Left cardiac atrium (tissue), 4 donors: ENCODE data around the gene SHC4. TPM values are rescaled to one million over a fixed set of nuclear protein-coding genes. Genes with fewer than 3 reads are reported as not detected.
"Not testable (repeated sequence)": the region's sequence is repeated elsewhere in the genome, so short reads cannot be mapped to it uniquely, and the experiment has no call there.

ENCODE experiments used
- ATAC-seq, 2 donors: fragments of 200-7000 bp; cut with Tn5 transposase; one replicate each; pipeline ENCODE4 v1.9.1; 2020; ENCODE audit warnings: mild to moderate bottlenecking in 2 of 2, moderate library complexity in 2 of 2
- DNase-seq: peaks from one replicate; pipeline ENCODE4 v3.0.0-alpha.2; 2020
- intact Hi-C, 2 donors: fragments of 100-400 bp; cut with DNase I; formaldehyde crosslinking; loops; one replicate each; pipeline versions ENCODE4 v1.14.1 to v1.15.1; 2022 to 2023
- total RNA-seq, 2 donors: library from RNA; stranded (reverse); fragmentation: NEBNext Ultra II Directional; extraction: Animal tissue kit (Norgen Biotek cat#: 25700); gene quantifications; one replicate each; pipeline ENCODE4 v1.2.1, GENCODE V29; 2021
- donor health status: DM: no; HTN: yes; CAD: no.
- donor health status: DM: no; HTN: yes; CAD: no; lungs with severe emphysema.
- donor health status: DM: yes; HTN: yes; CAD: no.
- donor health status: Dilated cardiomyopathy.

SHC4 gene
- total RNA-seq, 2 donors from 2014 or later, result 1.8 TPM

GRCh38 chr15:48936666-48937065 lies 27.1 kb downstream of the SHC4 start:
- intact Hi-C loops, result no loop called here
- ATAC-seq (peak in 1 of 2 donors; percentile 47), DNase-seq (no peak)

- DNase-seq (no peak), ATAC-seq (no peak)
- intact Hi-C loops, result no loop called here
Observed at GRCh38 chr15:48935236-48935635, 28.5 kb downstream of the SHC4 start.

- intact Hi-C loops, result no loop called here
- ATAC-seq, result no peak
- no peak for DNase-seq
Observed at GRCh38 chr15:48930735-48931134, 33.0 kb downstream of the SHC4 start.

- ATAC-seq, result no peak
- DNase-seq, result no peak
- intact Hi-C loops, result no loop called here
Observed at GRCh38 chr15:48929661-48930060, 34.1 kb downstream of the SHC4 start.

- intact Hi-C loops, result no loop called here
- ATAC-seq (no peak), DNase-seq (no peak)
Observed at GRCh38 chr15:48928877-48929538, 34.7 kb downstream of the SHC4 start.

GRCh38 chr15:48925714-48926223 lies 38.0 kb downstream of the SHC4 start:
- intact Hi-C loops, result no loop called here
- ATAC-seq, result peak; percentile 47 to 91
- no peak for DNase-seq

GRCh38 chr15:48924528-48925393 lies 39.0 kb downstream of the SHC4 start:
- DNase-seq (no peak), ATAC-seq (peak; percentile 21 to 41)
- intact Hi-C loops, result no loop called here

- ATAC-seq (no peak), DNase-seq (no peak)
- intact Hi-C loops, result no loop called here
Observed at GRCh38 chr15:48922046-48922445, 41.7 kb downstream of the SHC4 start.

GRCh38 chr15:48916721-48917120 lies 47.0 kb downstream of the SHC4 start:
- no peak for DNase-seq
- intact Hi-C loops, result no loop called here
- no peak for ATAC-seq

- intact Hi-C loops, result no loop called here
- ATAC-seq, result no peak
- DNase-seq, result no peak
Observed at GRCh38 chr15:48915861-48916260, 47.9 kb downstream of the SHC4 start.

GRCh38 chr15:48914717-48915116 lies 49.0 kb downstream of the SHC4 start:
- intact Hi-C loops, result no loop called here
- no peak for DNase-seq
- no peak for ATAC-seq

GRCh38 chr15:48913141-48913540 lies 50.6 kb downstream of the SHC4 start:
- no peak for ATAC-seq
- intact Hi-C loops, result no loop called here

GRCh38 chr15:48910554-48910953 lies 53.2 kb downstream of the SHC4 start:
- DNase-seq, ATAC-seq, intact Hi-C loops: not testable (repeated sequence)

More at GRCh38 chr15:48913141-48913540, 50.6 kb downstream of the SHC4 start:
- no peak for DNase-seq

GRCh38 chr15:48909313-48909712 lies 54.4 kb downstream of the SHC4 start:
- DNase-seq, ATAC-seq, intact Hi-C loops: not testable (repeated sequence)

GRCh38 chr15:48905847-48906246 lies 57.9 kb downstream of the SHC4 start:
- no peak for DNase-seq

GRCh38 chr15:48905216-48905615 lies 58.5 kb downstream of the SHC4 start:
- no peak for DNase-seq
- intact Hi-C loops, result no loop called here
- no peak for ATAC-seq

More at GRCh38 chr15:48905847-48906246, 57.9 kb downstream of the SHC4 start:
- intact Hi-C loops, result no loop called here
- ATAC-seq, result no peak

- ATAC-seq (no peak), DNase-seq (no peak)
- intact Hi-C loops, result no loop called here
Observed at GRCh38 chr15:48904758-48905157, 59.0 kb downstream of the SHC4 start.

GRCh38 chr15:48899793-48900192 lies 63.9 kb downstream of the SHC4 start:
- intact Hi-C loops, result no loop called here
- DNase-seq (no peak), ATAC-seq (no peak)

- ATAC-seq, result no peak
- intact Hi-C loops, result no loop called here
- no peak for DNase-seq
Observed at GRCh38 chr15:48898446-48898845, 65.3 kb downstream of the SHC4 start.

- ATAC-seq, result no peak
- intact Hi-C loops, result no loop called here
- DNase-seq, result no peak
Observed at GRCh38 chr15:48898032-48898431, 65.7 kb downstream of the SHC4 start.
